Endothelial cell of umbilical vein (primary cell): ENCODE results near the gene PRKAR1A. TPM values are rescaled to one million over a fixed set of nuclear protein-coding genes. Genes with fewer than 3 reads are reported as not detected.

ENCODE experiments used
- BruUV-seq: library from RNA; stranded (reverse); fragments of 400-500 nt; replicated peaks from 2 replicates; lab custom pipeline; 2021; lab: Mats Ljungman, UMichigan
- CTCF ChIA-PET: fragments of 300-600, 350-600 bp; sonication (Branson Sonifier 250); formaldehyde crosslinking; loops from one replicate; lab custom pipeline; 2021; ENCODE audit warnings: antibody characterized with exemption, inconsistent platforms; lab: Charles Lee
- POLR2A ChIA-PET: fragments of 300-600, 350-600 bp; sonication (Branson Sonifier 250); formaldehyde crosslinking; loops from one replicate; lab custom pipeline; 2021; ENCODE audit warnings: antibody characterized with exemption, inconsistent platforms; lab: Charles Lee
- DNase-seq: peaks from one replicate; pipeline ENCODE4 v3.0.0-alpha.2; 2011; ENCODE audit warnings: low read depth, low spot score
- FAIRE-seq: peaks from 2 replicates; lab custom pipeline; 2011; peaks lifted over from hg19 to GRCh38; lab: Jason Lieb, UNC
- H2AFZ ChIP-seq: 2 replicates; pipeline ENCODE4 v1.6.0; 2012; ENCODE audit warnings: low read depth, low read length, control low read depth, inconsistent platforms
- H3K27ac ChIP-seq: 2 replicates; pipeline ENCODE4 v1.5.1; 2011; ENCODE audit warnings: low read depth, mild to moderate bottlenecking, control low read depth, low read length, moderate library complexity; ENCODE audit not compliant: insufficient read depth
- H3K27me3 ChIP-seq, 2 experiments: 2 replicates each; pipeline versions ENCODE4 v1.6.0 to v1.6.1; 2011; ENCODE audit warnings: low read length in 2 of 2, mixed read lengths in 1 of 2; ENCODE audit not compliant: control insufficient read depth in 2 of 2, insufficient read depth in 2 of 2
- H3K36me3 ChIP-seq, 2 experiments: 2 replicates in 1 of 2; 3 replicates in 1 of 2; pipeline ENCODE4 v1.5.1; 2011; ENCODE audit warnings: low read length in 2 of 2, mild to moderate bottlenecking in 1 of 2, moderate library complexity in 1 of 2; ENCODE audit not compliant: control insufficient read depth in 2 of 2, insufficient read depth in 2 of 2; ENCODE audit errors: extremely low read depth in 1 of 2
- H3K4me1 ChIP-seq: 3 replicates; pipeline ENCODE4 v1.5.1; 2011; ENCODE audit warnings: mild to moderate bottlenecking, low read length; ENCODE audit not compliant: control insufficient read depth, insufficient read depth; ENCODE audit errors: extremely low read depth
- H3K4me2 ChIP-seq: 2 replicates; pipeline ENCODE4 v1.6.1; 2011; ENCODE audit warnings: low read length, control low read depth, mixed read lengths; ENCODE audit not compliant: insufficient read depth
- H3K4me3 ChIP-seq, 3 experiments: fragments of 200-600 bp in 1 of 3; sonication (generic), shearing (Covaris generic) in 1 of 3; replicated peaks in 1 of 3; 2 replicates each; pipeline ENCODE4 v1.5.1; 2011 to 2016; ENCODE audit warnings: control low read depth in 3 of 3, low read length in 3 of 3, mild to moderate bottlenecking in 2 of 3, inconsistent platforms in 1 of 3, low read depth in 1 of 3, moderate library complexity in 1 of 3; ENCODE audit not compliant: insufficient read depth in 1 of 3
- H3K79me2 ChIP-seq: 2 replicates; pipeline ENCODE4 v1.6.0; 2012; ENCODE audit warnings: low read length, inconsistent platforms; ENCODE audit not compliant: control insufficient read depth, insufficient read depth
- H3K9ac ChIP-seq: replicated peaks from 2 replicates; pipeline ENCODE3; 2011; ENCODE audit warnings: low read length, control low read depth; ENCODE audit not compliant: insufficient read depth; ENCODE audit errors: extremely low read depth
- H3K9me1 ChIP-seq: replicated peaks from 3 replicates; pipeline ENCODE4 v1.6.0; 2011; ENCODE audit warnings: mild to moderate bottlenecking, low read length; ENCODE audit not compliant: control insufficient read depth, insufficient read depth; ENCODE audit errors: extremely low read depth
- H3K9me3 ChIP-seq: replicated peaks from 2 replicates; pipeline ENCODE4 v1.5.1; 2012; ENCODE audit warnings: low read length, inconsistent platforms; ENCODE audit not compliant: control insufficient read depth, insufficient read depth
- H4K20me1 ChIP-seq: replicated peaks from 2 replicates; pipeline ENCODE3; 2011; ENCODE audit warnings: mild to moderate bottlenecking, low read length; ENCODE audit not compliant: control insufficient read depth, insufficient read depth; ENCODE audit errors: extremely low read depth
- EZH2 ChIP-seq: IDR thresholded peaks from 2 replicates; pipeline ENCODE4 v1.6.1; 2012; ENCODE audit warnings: borderline replicate concordance, low read depth, mild to moderate bottlenecking, moderate library complexity, low read length, inconsistent platforms; ENCODE audit not compliant: severe bottlenecking
- FOS ChIP-seq: IDR thresholded peaks from 2 replicates; pipeline ENCODE4 v1.6.1; 2011; ENCODE audit warnings: mild to moderate bottlenecking, low read length, moderate library complexity, borderline replicate concordance; ENCODE audit not compliant: insufficient read depth
- JUN ChIP-seq: IDR thresholded peaks from 2 replicates; pipeline ENCODE4 v1.6.1; 2011; ENCODE audit warnings: borderline replicate concordance, low read depth; ENCODE audit not compliant: insufficient read length, insufficient read depth
- MAX ChIP-seq: IDR thresholded peaks from 2 replicates; pipeline ENCODE4 v1.6.1; 2011; ENCODE audit not compliant: insufficient read depth, insufficient read length
- MYC ChIP-seq: IDR thresholded peaks from one replicate; pipeline ENCODE4 v1.6.1; 2011; ENCODE audit warnings: mild to moderate bottlenecking, low read depth, low read length
- POLR2A ChIP-seq: IDR thresholded peaks from 2 replicates; pipeline ENCODE4 v1.6.1; 2012; ENCODE audit warnings: low read depth, mild to moderate bottlenecking, control low read depth, low read length
- POLR2AphosphoS5 ChIP-seq: IDR thresholded peaks from 2 replicates; pipeline ENCODE4 v1.6.1; 2012; ENCODE audit warnings: low read depth, mild to moderate bottlenecking, control low read depth, low read length, moderate library complexity; ENCODE audit not compliant: insufficient read depth
- dilution Hi-C: fragments of 300-500 bp; cut with MboI; formaldehyde crosslinking; loops from one replicate; pipeline ENCODE4 v1.15.0; 2019; ENCODE audit warnings: low sequenced_read_pairs; ENCODE audit not compliant: extremely low pct_ligation_motif_present
- intact Hi-C: fragments of 100-400 bp; cut with micrococcal nuclease; formaldehyde crosslinking; loops from one replicate; pipeline ENCODE4 v1.10.0; 2022
- polyA plus RNA-seq, 4 experiments: library from polyadenylated mRNA; depleted of rRNA in 3 of 4; stranded (reverse) in 3 of 4; unstranded in 1 of 4; fragments of >200 nt; gene quantifications; 2 replicates each; pipeline versions ENCODE4 v1.2.1 to v1.2.3, GENCODE V29; 2011 to 2012; ENCODE audit warnings: missing spikeins in 1 of 4
- total RNA-seq: library from RNA; stranded (reverse); gene quantifications from 2 replicates; pipeline ENCODE4 v1.2.3, GENCODE V29; 2021

The PRKAR1A gene
- total and polyA plus RNA-seq, 2 donors (not counting 3 experiments of a cell fraction or from before 2014, with no cell fraction given): 92.0 to 257 TPM

- TF ChIP-seq FOS (no peak), MAX (no peak), POLR2AphosphoS5 (no peak), JUN (no peak)
- H3K9me1 ChIP-seq: no peaks in the 10 kb centered on the region
- H3K4me3 ChIP-seq: no peak overlapping the region
- FAIRE-seq: no peak
- H4K20me1 ChIP-seq: no peaks in the 10 kb centered on the region
- H2AFZ ChIP-seq: no peak overlapping the region
- H3K9me3 ChIP-seq: no peaks in the 10 kb centered on the region
- ChIA-PET POLR2A (no interaction called here), CTCF (no interaction called here)
- no TSS peak for BruUV-seq
- H3K27me3 ChIP-seq: peaks cover 0 to under 1% of the 10 kb centered on the region in 2 experiments
- DNase-seq: no peak
- intact Hi-C loops: no loop called here
- H3K9ac ChIP-seq: no peak overlapping the region
- peaks cover 4% of the 10 kb centered on the region for H3K4me1 ChIP-seq
- H3K27ac ChIP-seq: no peak overlapping the region
- H3K36me3 ChIP-seq: no peaks in the 10 kb centered on the region
- H3K79me2 ChIP-seq: no peaks in the 10 kb centered on the region
- dilution Hi-C loops: no loop called here
- H3K4me2 ChIP-seq: no peak overlapping the region
These were observed 6.3 kb upstream of the PRKAR1A start for GRCh38 chr17:68505951-68506350.

DNA sequence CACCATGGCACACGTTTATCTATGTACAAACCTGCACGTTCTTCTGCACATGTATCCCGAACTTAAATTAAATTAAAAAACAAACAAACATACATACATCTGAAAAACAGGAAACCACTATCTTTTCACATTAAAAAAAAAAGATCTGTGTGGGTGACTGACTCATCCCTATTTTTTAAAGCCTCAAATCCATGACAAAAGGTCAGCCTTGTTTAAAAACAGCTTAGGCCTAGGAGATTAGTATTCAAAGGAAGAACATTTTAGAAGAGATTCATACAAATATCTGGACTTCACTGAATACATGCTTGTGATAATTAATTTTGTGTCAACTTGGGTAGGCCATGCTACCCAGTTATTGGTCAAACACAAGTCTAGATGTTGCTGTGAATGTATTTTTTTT, 4.7 kb upstream of the PRKAR1A start:
- dilution Hi-C loops: no loop called here

More for the DNA sequence above, 4.7 kb upstream of the PRKAR1A start:
- H3K9me3 ChIP-seq: no peaks in the 10 kb centered on the region
- BruUV-seq: no TSS peak
- TF ChIP-seq POLR2AphosphoS5: no peak
- TF ChIP-seq EZH2: no peak
- no peak for TF ChIP-seq MYC
- no peak for TF ChIP-seq POLR2A
- no peak for TF ChIP-seq JUN
- H4K20me1 ChIP-seq: no peaks in the 10 kb centered on the region
- intact Hi-C loops: no loop called here
- H3K9me1 ChIP-seq: no peaks in the 10 kb centered on the region
- no peak overlapping the region for H3K4me2 ChIP-seq
- no peak overlapping the region for H3K4me3 ChIP-seq
- H3K27me3 ChIP-seq: no peaks in the 10 kb centered on the region
- no peak overlapping the region for H3K27ac ChIP-seq
- peaks cover 4% of the 10 kb centered on the region for H3K4me1 ChIP-seq
- no peak overlapping the region for H3K9ac ChIP-seq
- peaks cover under 1% of the 10 kb centered on the region for H3K79me2 ChIP-seq
- DNase-seq: no peak
- ChIA-PET CTCF (no interaction called here), POLR2A (no interaction called here)
- H3K36me3 ChIP-seq: no peaks in the 10 kb centered on the region
- FAIRE-seq: no peak
- H2AFZ ChIP-seq: no peak overlapping the region
